ENCODE results near the gene SCUBE1.

Gene SCUBE1

DNA sequence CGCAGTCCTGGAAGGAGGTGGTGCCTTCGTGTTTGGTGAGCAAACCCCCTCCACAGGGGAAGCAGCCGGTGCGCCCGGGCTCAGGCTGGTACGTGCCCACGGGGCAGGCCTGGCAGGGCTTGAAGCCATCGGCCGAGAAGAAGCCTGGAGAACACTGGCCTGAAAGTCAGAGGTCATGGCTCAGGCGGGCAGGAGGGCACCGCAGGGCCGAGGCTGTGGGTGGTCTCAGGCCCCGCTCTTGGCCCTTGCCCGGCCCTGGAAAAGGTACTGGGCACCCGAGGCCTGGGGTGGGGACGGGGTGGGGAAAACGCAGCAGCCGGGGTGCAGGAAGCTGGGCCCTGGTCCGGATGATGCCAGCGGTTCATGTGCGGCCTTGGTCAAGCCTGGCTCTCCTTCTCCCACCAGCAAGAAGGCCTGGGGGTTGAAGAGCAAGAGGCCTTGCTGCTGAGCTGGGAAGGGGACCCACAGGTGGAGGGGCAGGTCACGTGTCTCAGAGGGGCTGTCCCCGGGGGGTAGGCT is 130.7 kb downstream of the SCUBE1 start:
- DNase-seq = no peak

- DNase-seq = no peak
Measured at GRCh38 chr22:43211941-43212433, 131.2 kb downstream of the SCUBE1 start.

DNA sequence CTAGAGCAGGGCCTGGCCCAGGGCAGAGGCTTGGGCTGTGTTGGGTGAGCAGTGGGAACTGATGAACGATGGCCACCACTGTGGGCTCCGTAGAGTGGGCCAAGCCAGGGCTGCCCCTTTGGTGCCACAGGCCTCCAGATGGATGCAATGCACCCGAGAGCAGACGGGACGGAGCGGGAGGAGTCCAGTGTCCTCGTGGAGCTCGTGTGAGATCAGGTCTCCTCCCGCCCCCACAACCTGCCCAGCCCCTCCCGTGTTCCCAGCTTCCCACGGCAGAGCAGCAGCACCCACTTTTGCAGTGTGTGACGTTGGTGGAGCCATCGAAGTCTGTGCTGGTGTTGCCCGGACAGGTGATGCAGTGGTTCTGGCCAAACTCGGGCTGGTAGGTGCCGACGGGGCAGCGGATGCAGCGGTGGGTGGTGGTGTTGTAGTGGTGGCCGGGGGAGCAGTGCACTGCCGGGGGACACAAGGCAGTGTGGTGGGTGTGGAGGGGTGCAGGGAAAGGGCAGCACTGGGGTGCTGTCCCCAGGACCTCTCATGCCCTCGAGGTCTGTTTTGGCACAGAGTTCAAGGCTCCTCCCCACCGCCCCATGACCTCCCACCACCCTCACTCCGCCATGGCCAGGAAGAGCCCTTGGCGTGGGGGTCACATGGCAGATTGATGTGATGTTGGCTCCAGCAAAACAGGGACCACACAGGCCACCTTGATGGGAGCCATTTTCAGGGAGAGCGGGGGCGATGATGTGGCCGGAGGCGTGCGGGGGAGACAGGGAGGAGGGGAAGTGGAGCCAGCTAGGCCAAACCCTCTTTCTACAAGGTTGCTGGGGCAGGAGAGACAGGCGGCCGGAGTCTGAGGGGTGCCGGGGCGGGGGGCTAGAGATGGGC is 132.3 kb downstream of the SCUBE1 start:
- DNase-seq = no peak

DNA sequence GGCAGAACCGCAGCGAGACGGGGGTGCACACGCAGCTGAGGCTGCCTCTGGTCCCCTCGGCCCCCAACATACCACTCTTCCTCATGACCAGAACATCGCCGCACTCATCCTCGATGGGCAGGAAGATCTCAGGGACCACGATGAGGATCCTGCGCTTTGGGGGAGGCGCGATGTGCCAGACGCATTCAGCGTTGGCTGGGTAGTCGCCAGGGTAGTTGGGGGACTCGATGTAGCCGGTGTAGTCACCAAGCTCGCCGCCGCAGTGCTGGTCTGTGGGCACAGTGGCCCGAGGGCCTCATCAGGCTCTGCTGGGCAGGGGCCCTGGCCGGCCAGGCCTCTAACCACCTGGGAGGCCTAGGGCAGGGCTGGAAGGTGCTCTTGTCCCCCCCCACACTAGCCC is 133.2 kb downstream of the SCUBE1 start:
- no peak for DNase-seq

- DNase-seq = no peak
Measured at GRCh38 chr22:43209523-43209890, 133.7 kb downstream of the SCUBE1 start.

DNA sequence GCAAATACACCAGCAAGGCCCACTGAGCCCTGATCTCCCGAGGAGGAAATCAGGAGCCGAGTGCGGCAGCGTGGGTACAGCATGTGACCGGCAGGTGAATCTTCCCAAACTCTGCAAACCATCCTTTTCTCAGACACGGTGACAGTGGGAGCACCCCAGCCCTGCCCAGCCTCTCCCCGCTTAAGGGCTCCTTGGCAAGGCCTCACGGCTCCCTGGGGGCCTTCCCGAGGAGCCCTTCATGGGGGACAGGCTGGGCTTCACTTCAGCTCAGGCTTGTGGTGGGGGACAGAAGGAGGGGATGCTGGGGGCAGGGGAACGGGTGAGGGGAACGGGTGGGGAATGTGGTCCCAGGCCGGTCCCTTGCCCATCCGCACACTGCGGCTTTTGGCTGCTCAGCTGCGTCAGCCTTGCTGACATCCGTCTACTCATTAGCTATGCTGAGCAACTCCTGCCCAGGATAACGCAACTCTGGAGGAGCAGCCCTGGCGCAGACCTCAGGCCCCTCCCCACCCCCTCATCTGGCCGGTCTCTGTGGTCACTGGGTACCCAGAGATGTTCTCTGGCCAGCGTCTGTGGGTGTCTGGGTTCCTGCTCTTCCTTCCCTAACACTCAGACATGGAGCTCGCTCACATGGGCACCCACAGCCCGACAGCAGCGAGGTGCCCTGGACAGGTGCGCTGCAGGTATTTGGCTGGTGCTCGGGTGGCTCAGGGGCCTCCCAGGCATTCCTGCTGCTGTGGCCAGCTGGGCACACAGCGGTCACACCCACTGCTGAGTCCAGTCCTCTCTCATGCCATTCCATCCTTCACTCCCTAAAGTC is 134.3 kb downstream of the SCUBE1 start:
- no peak for DNase-seq

DNA sequence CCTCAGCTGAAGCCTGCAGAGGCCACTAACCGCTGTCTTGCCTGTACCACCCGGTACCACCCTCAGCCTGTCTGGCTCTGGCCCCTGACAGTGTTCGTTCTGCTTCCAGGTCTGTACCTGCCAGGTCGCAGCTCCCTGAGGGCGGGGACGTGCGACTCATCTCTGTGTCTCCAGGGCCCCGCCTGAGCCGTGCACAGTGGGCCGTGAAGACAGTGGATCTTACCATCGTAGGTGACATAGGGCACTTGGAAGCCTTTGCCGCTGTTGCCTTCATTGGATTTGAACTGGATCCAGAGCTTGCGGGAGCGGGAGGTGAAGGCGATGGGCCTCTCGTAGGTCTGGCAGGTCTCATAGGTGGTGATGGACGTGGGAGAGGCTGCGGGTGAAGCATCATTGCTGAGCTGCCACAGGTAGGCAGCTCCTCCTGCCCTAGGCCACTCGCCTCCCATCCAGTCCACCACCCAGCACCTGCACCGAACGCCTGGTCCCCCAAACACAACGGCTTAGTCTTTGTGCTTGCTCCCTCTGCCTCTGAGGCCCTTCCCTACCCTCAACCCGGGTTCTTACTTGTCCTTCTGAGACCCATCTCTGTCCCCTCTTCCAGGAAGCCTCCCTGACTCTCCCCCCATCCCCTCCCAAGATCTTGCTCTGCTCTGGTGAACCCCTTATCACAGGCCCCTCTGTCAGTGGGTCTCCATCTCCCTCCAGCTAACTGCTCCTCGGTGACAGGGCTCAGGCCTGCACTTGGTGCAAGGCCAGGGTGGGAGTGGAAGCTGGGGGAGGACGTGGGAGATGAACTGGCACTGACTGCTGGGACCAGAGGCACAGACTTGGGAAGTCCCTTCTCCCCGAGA is 135.1 kb downstream of the SCUBE1 start:
- DNase-seq = no peak

DNA sequence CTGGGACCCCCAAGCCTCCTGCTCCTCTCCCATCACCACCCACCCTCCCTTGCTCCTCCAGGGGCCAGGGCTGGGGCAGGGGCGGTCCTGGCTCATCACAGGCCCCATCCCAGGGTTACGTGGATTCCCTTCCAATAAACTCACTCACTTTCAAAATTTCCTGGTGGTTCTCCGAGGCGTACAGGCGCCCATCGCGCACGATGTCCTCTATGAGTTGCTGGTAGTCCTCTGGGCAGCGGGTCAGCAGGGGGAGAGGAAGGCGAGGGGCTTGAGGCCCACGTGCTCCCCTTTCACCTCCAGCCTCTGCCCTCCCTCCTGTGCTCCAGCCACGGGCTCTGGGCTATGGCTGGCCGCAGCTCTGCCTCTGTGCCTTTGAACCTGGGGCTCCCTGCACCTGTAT is 135.8 kb downstream of the SCUBE1 start:
- no peak for DNase-seq

DNA sequence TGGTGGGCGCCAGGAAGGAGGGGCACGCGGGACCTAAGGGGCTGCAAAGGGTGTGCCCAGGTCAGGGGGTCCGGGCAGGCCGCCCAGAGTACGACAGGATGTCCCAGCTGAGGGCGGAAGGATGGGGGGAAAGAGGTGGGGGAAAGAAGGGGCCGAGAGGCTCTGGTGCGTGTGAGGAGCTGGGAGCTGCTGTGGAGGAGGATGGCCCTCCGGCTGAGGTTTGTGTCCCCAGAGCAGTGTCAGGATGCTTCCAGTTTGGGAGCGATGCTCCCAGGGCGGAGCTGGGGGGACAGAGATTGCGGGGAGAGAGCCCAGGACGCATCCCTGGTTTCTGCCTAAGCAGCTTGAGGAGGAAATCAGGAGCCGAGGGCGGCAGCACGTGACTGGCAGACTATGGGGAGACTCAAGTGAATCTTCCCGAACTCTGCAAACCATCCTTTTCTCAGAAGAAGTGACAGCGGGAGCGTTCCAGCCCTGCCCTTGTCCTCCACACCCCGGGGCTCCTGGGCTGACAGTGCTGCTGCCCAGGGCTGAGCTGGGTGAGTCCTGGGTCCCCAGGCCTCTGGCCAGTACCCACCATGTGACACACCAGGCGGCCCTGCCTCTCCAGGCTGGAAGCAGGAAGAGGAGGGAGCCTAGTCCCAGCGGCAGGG is 136.5 kb downstream of the SCUBE1 start:
- DNase-seq = no peak

GRCh38 chr22:43205748-43206508 is 137.2 kb downstream of the SCUBE1 start:
- DNase-seq = no peak

DNA sequence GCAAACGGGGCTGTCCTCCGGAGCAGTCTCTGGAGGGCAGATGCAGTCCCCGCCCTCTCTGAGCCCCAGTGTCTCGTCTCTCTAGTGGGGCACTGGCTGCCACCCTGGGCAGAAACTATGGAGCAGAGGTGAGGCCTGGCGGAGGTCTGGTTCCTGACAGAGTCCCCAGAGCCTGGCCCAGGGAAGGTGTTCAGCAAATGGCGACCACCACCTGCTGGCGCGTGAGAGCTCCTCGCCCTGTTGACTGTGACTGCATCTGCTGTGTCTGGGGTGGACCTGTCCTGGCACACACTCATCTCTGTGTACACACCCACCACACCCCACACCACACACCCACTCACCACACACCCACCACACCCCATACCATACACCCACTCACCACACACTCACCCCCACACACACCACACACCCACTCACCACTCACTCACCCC is 137.9 kb downstream of the SCUBE1 start:
- DNase-seq = no peak

DNA sequence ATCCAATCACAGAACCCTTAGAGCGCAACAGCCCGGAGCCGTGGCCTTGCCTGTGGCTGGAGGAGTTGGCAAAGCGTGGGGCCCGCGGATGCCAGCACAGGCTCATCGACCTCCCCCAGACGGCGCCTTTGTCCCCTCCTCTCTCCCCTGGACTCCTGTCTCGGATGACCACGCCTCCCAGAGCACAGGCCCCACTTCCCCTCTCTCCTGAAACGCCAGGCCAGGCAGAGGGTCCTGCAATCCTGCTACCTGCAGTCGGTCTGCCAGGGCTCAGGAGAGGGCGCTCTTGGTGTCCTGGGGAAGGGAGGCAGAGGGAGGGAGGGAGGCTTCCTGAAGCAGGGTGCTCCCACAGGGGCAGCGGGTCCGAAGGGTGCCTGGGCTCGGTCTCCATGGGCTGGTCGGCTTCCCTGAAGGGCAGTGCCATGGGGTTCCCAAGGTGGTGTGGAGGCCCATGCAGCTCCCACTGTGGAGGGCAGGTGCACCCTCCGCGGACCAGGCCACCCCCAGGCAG is 139.6 kb downstream of the SCUBE1 start:
- DNase-seq = no peak

- no peak for DNase-seq
Measured at GRCh38 chr22:43202756-43203410, 140.3 kb downstream of the SCUBE1 start.

GRCh38 chr22:43202326-43202725 is 140.8 kb downstream of the SCUBE1 start:
- DNase-seq = no peak

- no peak for DNase-seq
Measured at GRCh38 chr22:43201486-43202219, 141.5 kb downstream of the SCUBE1 start.

DNA sequence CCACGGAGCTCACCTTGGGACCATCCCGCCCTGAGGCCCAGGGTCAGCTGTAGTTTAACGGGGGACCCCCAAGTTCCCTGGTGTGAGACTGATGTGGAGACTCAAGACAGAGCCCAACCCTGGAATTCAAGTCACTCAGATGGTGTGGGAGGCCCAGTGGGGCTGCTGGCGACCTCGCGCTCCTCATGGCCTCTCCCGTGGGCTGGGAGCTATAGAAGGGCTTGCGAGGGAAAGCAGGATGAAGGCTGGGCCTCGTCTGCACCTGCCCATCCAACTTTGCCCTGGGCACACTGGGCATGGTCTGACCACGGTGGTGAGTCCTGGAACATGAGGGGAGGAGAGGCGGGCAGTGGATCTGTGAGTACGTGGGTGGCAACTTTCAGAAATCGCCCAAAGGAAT is 142.6 kb downstream of the SCUBE1 start:
- DNase-seq = no peak

- no peak for DNase-seq
Measured at GRCh38 chr22:43200031-43200430, 143.1 kb downstream of the SCUBE1 start.

DNA sequence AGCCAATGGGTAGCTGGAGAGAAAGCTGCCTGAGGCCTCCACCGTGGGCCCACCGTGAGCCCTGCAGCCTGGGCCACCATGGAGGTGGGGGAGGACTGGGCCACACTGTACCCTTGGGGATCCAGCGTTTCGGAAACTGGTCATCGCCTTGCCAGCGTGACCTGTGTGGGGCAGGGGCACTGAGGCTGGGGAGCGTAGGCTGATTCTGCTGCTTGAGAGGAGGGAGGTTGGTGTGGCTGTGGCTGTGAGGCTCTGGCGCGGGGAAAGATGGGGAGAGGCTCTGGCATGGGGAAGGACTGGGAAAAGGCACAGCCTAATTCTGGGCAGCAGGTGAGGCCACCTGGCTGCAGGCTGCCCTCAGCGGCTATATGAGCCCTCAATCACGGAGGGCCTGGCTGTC is 143.6 kb downstream of the SCUBE1 start:
- DNase-seq = no peak

GRCh38 chr22:43198936-43199335 is 144.2 kb downstream of the SCUBE1 start:
- no peak for DNase-seq

DNA sequence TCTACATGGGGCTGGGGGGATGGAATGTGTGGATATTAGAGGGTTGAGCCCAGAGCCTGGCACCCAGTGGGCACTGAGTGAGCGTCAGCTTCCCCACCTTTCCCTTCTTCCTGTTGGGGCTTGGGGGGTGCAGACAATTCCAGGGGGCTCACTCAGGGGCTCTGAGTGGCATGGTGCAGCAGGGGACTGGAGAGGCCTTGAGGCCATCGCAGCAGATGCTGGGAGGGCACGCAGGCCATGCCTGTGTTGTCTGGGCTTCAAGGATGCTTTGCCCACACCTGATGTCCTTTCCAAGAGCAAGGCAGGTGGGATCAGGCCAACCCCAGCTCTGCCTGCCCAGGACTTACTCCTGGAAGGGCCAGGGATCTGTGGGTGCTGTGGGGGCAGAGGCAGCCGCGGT is 145.0 kb downstream of the SCUBE1 start:
- no peak for DNase-seq

All from suppressor macrophage (primary cell).